Astrocyte of the spinal cord (primary cell): ENCODE data around the gene TAGLN2.

Source experiments
- DNase-seq: peaks from one replicate; pipeline ENCODE4 v3.0.0; 2011; ENCODE audit warnings: low read depth, low spot score
- H3K4me3 ChIP-seq: 2 replicates; pipeline ENCODE4 v1.5.1; 2011; ENCODE audit warnings: low read depth, mild to moderate bottlenecking, low read length, moderate library complexity
- CTCF ChIP-seq: IDR thresholded peaks from 2 replicates; pipeline ENCODE4 v1.5.1; 2012; ENCODE audit warnings: low read depth, mild to moderate bottlenecking, low read length, inconsistent platforms
- in situ Hi-C: cut with HindIII; loops from 2 replicates; pipeline ENCODE4 v1.10.0; 2017; ENCODE audit warnings: low sequenced_read_pairs

TAGLN2 gene

GRCh38 chr1:159940006-159940620, 14.8 kb upstream of the TAGLN2 start:
- no peak for TF ChIP-seq CTCF
- in situ Hi-C loops, result no loop called here
- H3K4me3 ChIP-seq, result no peak overlapping the region
- no peak for DNase-seq

GRCh38 chr1:159939678-159940002, 14.3 kb upstream of the TAGLN2 start:
- in situ Hi-C loops, result no loop called here
- no peak for DNase-seq
- no peak for TF ChIP-seq CTCF
- no peak overlapping the region for H3K4me3 ChIP-seq

GRCh38 chr1:159938905-159939677, 13.8 kb upstream of the TAGLN2 start:
- no peak overlapping the region for H3K4me3 ChIP-seq
- no peak for DNase-seq
- TF ChIP-seq CTCF, result no peak
- in situ Hi-C loops, result no loop called here

GRCh38 chr1:159938211-159938852, 13.0 kb upstream of the TAGLN2 start:
- no peak for TF ChIP-seq CTCF
- in situ Hi-C loops, result no loop called here
- DNase-seq, result no peak

GRCh38 chr1:159937054-159937750, 11.9 kb upstream of the TAGLN2 start:
- in situ Hi-C loops, result no loop called here
- DNase-seq, result no peak
- no peak overlapping the region for H3K4me3 ChIP-seq
- no peak for TF ChIP-seq CTCF

More at GRCh38 chr1:159938211-159938852, 13.0 kb upstream of the TAGLN2 start:
- H3K4me3 ChIP-seq, result no peak overlapping the region

GRCh38 chr1:159936273-159936904, 11.1 kb upstream of the TAGLN2 start:
- no peak for DNase-seq
- H3K4me3 ChIP-seq, result no peak overlapping the region
- in situ Hi-C loops, result no loop called here
- peak; percentile 97 for TF ChIP-seq CTCF
